GM19395 (cell line): ENCODE data around the gene TSPAN9.

ENCODE experiments used
- ATAC-seq: cut with Tn5 transposase; IDR thresholded peaks from one replicate; pipeline ENCODE4 v1.9.1; 2021; ENCODE audit warnings: mild to moderate bottlenecking, moderate library complexity; ENCODE audit not compliant: unreplicated experiment

TSPAN9 gene

DNA sequence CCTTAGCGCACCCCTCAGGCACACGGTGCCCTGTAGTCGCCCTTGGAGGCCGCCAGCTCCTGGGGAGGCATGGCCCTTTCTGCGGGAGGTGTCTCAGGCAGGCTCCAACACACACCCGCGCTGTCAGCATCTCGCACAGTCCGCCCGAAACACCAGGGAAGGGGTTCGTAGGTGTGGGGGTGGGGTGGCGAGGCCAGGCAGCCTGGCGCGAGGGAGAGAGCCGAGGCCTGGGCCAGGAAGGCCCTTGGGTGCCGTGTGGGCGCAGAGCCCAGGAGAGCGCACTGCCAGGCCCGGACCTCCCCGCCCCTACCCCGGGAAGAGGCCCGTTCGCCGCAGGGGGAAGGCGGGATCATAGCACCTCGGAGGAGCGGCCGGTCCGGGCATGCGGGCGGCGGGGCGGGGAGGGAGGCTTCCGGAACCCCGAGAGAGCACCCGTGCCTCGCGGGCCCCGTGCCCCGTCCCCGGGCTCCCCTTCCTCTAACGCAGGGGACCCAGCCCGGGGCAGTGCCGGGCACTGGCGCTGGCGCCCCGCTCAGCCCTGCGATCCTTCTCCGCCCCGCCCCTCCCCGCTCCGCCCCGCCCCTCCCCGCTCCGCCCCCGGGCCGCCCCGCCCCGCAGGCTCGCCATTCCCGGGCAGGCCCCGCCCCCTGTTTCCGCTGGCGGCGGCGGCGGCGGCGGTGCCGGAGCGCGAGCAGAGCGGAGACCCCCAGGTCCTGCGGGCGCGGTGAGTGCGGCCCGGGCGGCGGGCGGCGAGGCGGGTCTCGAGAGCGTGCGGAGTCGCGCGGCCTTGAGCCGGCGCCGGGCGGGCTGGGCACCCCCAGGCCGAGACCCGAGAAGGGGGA lies at the start of gene TSPAN9:
TSPAN9 (plus strand) TSS at position 650 of the 842 bp plus-strand sequence. CDS start 123,815 bp downstream, outside the sequence.
- ATAC-seq, result peak; percentile 73

DNA sequence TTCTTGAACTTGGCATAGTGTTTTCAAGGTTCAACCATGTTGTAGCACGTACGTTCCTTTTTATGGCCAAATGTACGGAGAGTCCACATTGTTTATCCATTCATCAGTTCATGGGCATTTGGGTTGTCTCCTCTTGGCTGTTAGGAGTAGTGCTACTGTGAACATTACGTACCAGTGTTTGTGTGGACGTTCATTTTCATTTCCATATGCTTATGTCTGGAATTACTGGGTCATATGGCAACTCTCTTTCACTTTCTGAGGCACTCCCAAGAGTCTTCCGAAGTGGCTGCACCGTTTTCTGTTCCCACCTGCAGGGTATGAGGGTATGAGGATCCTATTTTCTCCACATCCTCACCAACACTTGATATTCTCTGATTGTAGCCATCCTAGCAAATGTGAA lies 49.1 kb upstream of the TSPAN9 start:
- no peak for ATAC-seq

GRCh38 chr12:3030821-3031429 lies 46.3 kb upstream of the TSPAN9 start:
- ATAC-seq, result no peak

- no peak for ATAC-seq
Measured at GRCh38 chr12:3032161-3032560, 45.0 kb upstream of the TSPAN9 start.

- ATAC-seq, result no peak
Measured at GRCh38 chr12:3032770-3033538, 44.2 kb upstream of the TSPAN9 start.

- ATAC-seq, result no peak
Measured at GRCh38 chr12:3033539-3033867, 43.7 kb upstream of the TSPAN9 start.

GRCh38 chr12:3034067-3034750 lies 43.0 kb upstream of the TSPAN9 start:
- no peak for ATAC-seq

- ATAC-seq, result no peak
Measured at GRCh38 chr12:3035171-3035570, 42.0 kb upstream of the TSPAN9 start.

- no peak for ATAC-seq
Measured at GRCh38 chr12:3035815-3036702, 41.1 kb upstream of the TSPAN9 start.

GRCh38 chr12:3036901-3037600 lies 40.1 kb upstream of the TSPAN9 start:
- no peak for ATAC-seq

- ATAC-seq, result no peak
Measured at GRCh38 chr12:3038166-3038565, 39.0 kb upstream of the TSPAN9 start.

DNA sequence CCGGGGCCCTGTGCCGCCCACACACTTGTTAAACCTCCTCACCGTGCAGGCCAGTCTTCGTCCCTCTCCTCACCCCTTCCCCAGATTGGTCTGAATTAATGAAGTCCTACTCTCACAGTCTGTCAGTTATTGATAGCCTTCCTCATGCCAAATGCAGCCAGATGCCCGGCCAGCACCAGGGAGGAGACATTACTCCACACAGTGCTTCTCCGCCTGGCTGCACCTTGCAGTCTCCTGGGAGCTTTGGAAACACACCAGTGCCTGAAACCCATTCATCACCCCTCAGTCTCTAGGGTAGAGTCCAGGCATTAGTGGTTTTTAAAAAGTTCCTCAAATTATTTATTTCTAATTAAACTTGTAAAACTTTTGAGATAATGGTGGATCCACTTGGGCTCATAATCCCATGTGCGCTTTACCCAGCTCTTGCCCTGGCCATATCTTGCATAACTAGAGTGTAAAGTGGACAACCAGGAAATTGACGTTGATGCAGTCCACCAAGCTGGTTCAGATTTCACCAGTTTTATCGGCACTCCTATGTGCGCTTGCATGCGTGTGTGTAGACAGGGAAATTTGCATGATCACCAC lies 38.2 kb upstream of the TSPAN9 start:
- ATAC-seq, result no peak

GRCh38 chr12:3040026-3040656 lies 37.0 kb upstream of the TSPAN9 start:
- no peak for ATAC-seq

GRCh38 chr12:3040663-3041544 lies 36.3 kb upstream of the TSPAN9 start:
- ATAC-seq, result no peak

GRCh38 chr12:3041558-3042164 lies 35.5 kb upstream of the TSPAN9 start:
- ATAC-seq, result no peak

DNA sequence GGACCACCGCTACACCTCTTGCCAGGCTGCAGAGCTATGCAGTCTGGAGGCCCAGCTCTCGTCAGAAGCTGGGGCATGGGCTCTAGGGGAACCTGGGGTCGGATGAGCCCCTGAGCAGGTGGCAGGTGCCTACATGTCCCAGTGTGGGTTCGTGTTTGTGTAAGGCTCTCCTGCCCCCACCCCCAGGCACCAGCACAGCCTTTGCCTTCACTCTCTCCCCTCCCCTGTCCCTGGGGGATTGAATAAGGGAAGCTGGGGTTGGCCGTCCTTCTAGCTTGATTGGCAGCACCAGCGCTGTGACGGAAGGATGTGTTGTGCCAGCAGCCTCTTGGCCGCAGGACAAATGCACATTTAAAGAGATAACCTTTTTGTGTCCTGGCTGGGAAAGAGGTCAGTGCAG lies 34.8 kb upstream of the TSPAN9 start:
- no peak for ATAC-seq

- ATAC-seq, result no peak
Measured at GRCh38 chr12:3042826-3043225, 34.4 kb upstream of the TSPAN9 start.
